ENCODE measurements around the gene EML4. TPM values are rescaled to one million over a fixed set of nuclear protein-coding genes. Genes with fewer than 3 reads are reported as not detected.

Gene EML4
- total RNA-seq, 2 experiments from 2014 or later, result 37.1 to 43.2 TPM

- H3K4me2 ChIP-seq (ENCODE audit: low read length), result no peak overlapping the region
- CTCF ChIA-PET (ENCODE audit: unreplicated experiment), result no interaction called here
- no peak overlapping the region for H3K27ac ChIP-seq (ENCODE audit: low read depth, low read length, poor library complexity, severe bottlenecking)
- intact Hi-C loops (cut with micrococcal nuclease; ENCODE audit: unreplicated experiment), result no loop called here
- H3K36me3 ChIP-seq (ENCODE audit: insufficient read depth, low read length), result peaks cover 41% of the 10 kb centered on the region
- no peak overlapping the region for H2AFZ ChIP-seq (ENCODE audit: low read length)
- H3K79me2 ChIP-seq (ENCODE audit: insufficient read depth, low read depth, low read length), result no peaks in the 10 kb centered on the region
- no TSS peak for BruUV-seq (replicated peaks)
- no peak overlapping the region for H3K4me3 ChIP-seq (ENCODE audit: low read depth, low read length, poor library complexity, severe bottlenecking)
- DNase-seq (ENCODE audit: low spot score), result no peak
- H4K20me1 ChIP-seq (ENCODE audit: insufficient read depth, low read length), result no peaks in the 10 kb centered on the region
- H3K4me1 ChIP-seq (ENCODE audit: insufficient read depth, low read length, poor library complexity, severe bottlenecking), result peaks cover 12% of the 10 kb centered on the region
- TF ChIP-seq, protein P1, sequence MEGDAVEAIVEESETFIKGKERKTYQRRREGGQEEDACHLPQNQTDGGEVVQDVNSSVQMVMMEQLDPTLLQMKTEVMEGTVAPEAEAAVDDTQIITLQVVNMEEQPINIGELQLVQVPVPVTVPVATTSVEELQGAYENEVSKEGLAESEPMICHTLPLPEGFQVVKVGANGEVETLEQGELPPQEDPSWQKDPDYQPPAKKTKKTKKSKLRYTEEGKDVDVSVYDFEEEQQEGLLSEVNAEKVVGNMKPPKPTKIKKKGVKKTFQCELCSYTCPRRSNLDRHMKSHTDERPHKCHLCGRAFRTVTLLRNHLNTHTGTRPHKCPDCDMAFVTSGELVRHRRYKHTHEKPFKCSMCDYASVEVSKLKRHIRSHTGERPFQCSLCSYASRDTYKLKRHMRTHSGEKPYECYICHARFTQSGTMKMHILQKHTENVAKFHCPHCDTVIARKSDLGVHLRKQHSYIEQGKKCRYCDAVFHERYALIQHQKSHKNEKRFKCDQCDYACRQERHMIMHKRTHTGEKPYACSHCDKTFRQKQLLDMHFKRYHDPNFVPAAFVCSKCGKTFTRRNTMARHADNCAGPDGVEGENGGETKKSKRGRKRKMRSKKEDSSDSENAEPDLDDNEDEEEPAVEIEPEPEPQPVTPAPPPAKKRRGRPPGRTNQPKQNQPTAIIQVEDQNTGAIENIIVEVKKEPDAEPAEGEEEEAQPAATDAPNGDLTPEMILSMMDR (conservative IDR thresholded peaks at IDR 0.05; ENCODE audit: low read length), result no peak
- no peak for TF ChIP-seq EZH2phosphoT487 (IDR thresholded peaks at IDR 0.05; ENCODE audit: borderline replicate concordance, low read depth, low read length)
- H3K9me3 ChIP-seq (ENCODE audit: low read length), result no peaks in the 10 kb centered on the region
- no peaks in the 10 kb centered on the region for H3K9me2 ChIP-seq (ENCODE audit: insufficient read depth, low read length)
- POLR2A ChIA-PET, result interaction anchor here (0.9 to 1.3 kb wide), 2 partner anchors 13 to 25 kb away, joined by 3 read pairs; no protein-coding TSS in a partner anchor
These were observed 134.1 kb downstream of the EML4 start for GRCh38 chr2:42303252-42303651.

- H4K20me1 ChIP-seq (ENCODE audit: insufficient read depth, low read length), result no peaks in the 10 kb centered on the region
- no TSS peak for BruUV-seq (replicated peaks)
- no peak overlapping the region for H3K27ac ChIP-seq (ENCODE audit: low read depth, low read length, poor library complexity, severe bottlenecking)
- no peaks in the 10 kb centered on the region for H3K79me2 ChIP-seq (ENCODE audit: insufficient read depth, low read depth, low read length)
- CTCF ChIA-PET (ENCODE audit: unreplicated experiment), result no interaction called here
- H2AFZ ChIP-seq (ENCODE audit: low read length), result no peak overlapping the region
- TF ChIP-seq EZH2phosphoT487 (IDR thresholded peaks at IDR 0.05; ENCODE audit: borderline replicate concordance, low read depth, low read length), result no peak
- TF ChIP-seq, protein P1 (conservative IDR thresholded peaks at IDR 0.05; ENCODE audit: low read length), result no peak
- peaks cover 2% of the 10 kb centered on the region for H3K4me1 ChIP-seq (ENCODE audit: insufficient read depth, low read length, poor library complexity, severe bottlenecking)
- no peaks in the 10 kb centered on the region for H3K9me2 ChIP-seq (ENCODE audit: insufficient read depth, low read length)
- H3K4me2 ChIP-seq (ENCODE audit: low read length), result no peak overlapping the region
- DNase-seq (ENCODE audit: low spot score), result no peak
- H3K4me3 ChIP-seq (ENCODE audit: low read depth, low read length, poor library complexity, severe bottlenecking), result no peak overlapping the region
- H3K36me3 ChIP-seq (ENCODE audit: insufficient read depth, low read length), result peaks cover 38% of the 10 kb centered on the region
- H3K9me3 ChIP-seq (ENCODE audit: low read length), result no peaks in the 10 kb centered on the region
- intact Hi-C loops (cut with micrococcal nuclease; ENCODE audit: unreplicated experiment), result no loop called here
- POLR2A ChIA-PET, result interaction anchor here (0.6 to 1.3 kb wide), 3 partner anchors 12 to 538 kb away, joined by 3 read pairs; no protein-coding TSS in a partner anchor
These were observed 135.0 kb downstream of the EML4 start for GRCh38 chr2:42304059-42304713.

DNA sequence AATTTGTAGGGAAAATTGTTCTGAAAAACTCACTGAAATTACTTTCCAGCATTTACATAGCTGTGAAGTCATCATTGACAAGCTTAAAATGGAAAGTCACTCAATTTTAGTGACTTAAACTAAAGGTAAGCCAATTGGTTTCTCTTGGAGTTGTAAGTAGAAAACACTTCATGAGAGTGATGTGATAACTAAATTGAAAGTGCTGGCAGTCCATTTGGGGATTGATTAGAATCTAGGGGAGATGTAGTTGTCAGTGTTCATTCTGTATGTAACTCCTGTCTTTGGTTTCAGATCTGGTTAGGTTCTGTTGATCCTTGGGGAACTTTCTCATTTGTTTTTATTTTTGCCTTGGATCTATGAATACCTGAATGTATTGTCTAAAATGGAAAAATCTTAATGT, 138.0 kb downstream of the EML4 start:
- no peaks in the 10 kb centered on the region for H3K4me1 ChIP-seq (ENCODE audit: insufficient read depth, low read length, poor library complexity, severe bottlenecking)
- no peak for DNase-seq (ENCODE audit: low spot score)
- H3K4me3 ChIP-seq (ENCODE audit: low read depth, low read length, poor library complexity, severe bottlenecking), result no peak overlapping the region
- no peak overlapping the region for H3K4me2 ChIP-seq (ENCODE audit: low read length)
- H2AFZ ChIP-seq (ENCODE audit: low read length), result no peak overlapping the region
- no peak overlapping the region for H3K27ac ChIP-seq (ENCODE audit: low read depth, low read length, poor library complexity, severe bottlenecking)
- peaks cover 22% of the 10 kb centered on the region for H3K36me3 ChIP-seq (ENCODE audit: insufficient read depth, low read length)
- TF ChIP-seq EZH2phosphoT487 (IDR thresholded peaks at IDR 0.05; ENCODE audit: borderline replicate concordance, low read depth, low read length), result no peak
- TF ChIP-seq, protein P1 (conservative IDR thresholded peaks at IDR 0.05; ENCODE audit: low read length), result no peak
- no TSS peak for BruUV-seq (replicated peaks)
- POLR2A ChIA-PET, result interaction anchor here (0.6 kb wide), 1 partner anchor 143 kb away, joined by 3 read pairs; no protein-coding TSS in a partner anchor
- CTCF ChIA-PET (ENCODE audit: unreplicated experiment), result no interaction called here
- intact Hi-C loops (cut with micrococcal nuclease; ENCODE audit: unreplicated experiment), result no loop called here
- no peaks in the 10 kb centered on the region for H3K9me2 ChIP-seq (ENCODE audit: insufficient read depth, low read length)
- H3K9me3 ChIP-seq (ENCODE audit: low read length), result no peaks in the 10 kb centered on the region
- H4K20me1 ChIP-seq (ENCODE audit: insufficient read depth, low read length), result no peaks in the 10 kb centered on the region
- no peaks in the 10 kb centered on the region for H3K79me2 ChIP-seq (ENCODE audit: insufficient read depth, low read depth, low read length)
